ENCODE data around the gene LPCAT1. TPM values are rescaled to one million over a fixed set of nuclear protein-coding genes. Genes with fewer than 3 reads are reported as not detected.

The LPCAT1 gene
- total RNA-seq, 4 donors from 2014 or later = 23.4 to 45.3 (median 26.8) TPM

- no peaks in the 10 kb centered on the region for H3K36me3 ChIP-seq
- peaks cover 0 to 71% of the 10 kb centered on the region in 2 donors for H3K27me3 ChIP-seq
- no peak for TF ChIP-seq EP300 (IDR thresholded peaks at IDR 0.05)
- no peak for TF ChIP-seq POLR2A (IDR thresholded peaks at IDR 0.05)
- TF ChIP-seq CTCF (IDR thresholded peaks at IDR 0.05) = no peak
- H3K27ac ChIP-seq = no peak within 1 kb of the TSS
- H3K9me3 ChIP-seq = peaks cover 0 to 11% (median 0%) of the 10 kb centered on the region in 4 donors
- DNase-seq (ENCODE audit: low spot score in 2 of 2) = no peak
- H3K4me1 ChIP-seq = peaks cover 0 to 23% (median 8%) of the 10 kb centered on the region in 4 donors
- H3K4me3 ChIP-seq = peak within 1 kb of the TSS in 1 of 4 donors; percentile 24
- 0% methylated on average over 3 to 7 of the region's 52 CpGs for WGBS, 2 donors
These were observed 78.5 kb downstream of the LPCAT1 start, which contains the start of gene SLC6A3 for GRCh38 chr5:1445313-1445688. Gene SLC6A3 (minus strand): TSS chr5:1445440. CDS start chr5:1443197, 2,243 bp downstream.

DNA sequence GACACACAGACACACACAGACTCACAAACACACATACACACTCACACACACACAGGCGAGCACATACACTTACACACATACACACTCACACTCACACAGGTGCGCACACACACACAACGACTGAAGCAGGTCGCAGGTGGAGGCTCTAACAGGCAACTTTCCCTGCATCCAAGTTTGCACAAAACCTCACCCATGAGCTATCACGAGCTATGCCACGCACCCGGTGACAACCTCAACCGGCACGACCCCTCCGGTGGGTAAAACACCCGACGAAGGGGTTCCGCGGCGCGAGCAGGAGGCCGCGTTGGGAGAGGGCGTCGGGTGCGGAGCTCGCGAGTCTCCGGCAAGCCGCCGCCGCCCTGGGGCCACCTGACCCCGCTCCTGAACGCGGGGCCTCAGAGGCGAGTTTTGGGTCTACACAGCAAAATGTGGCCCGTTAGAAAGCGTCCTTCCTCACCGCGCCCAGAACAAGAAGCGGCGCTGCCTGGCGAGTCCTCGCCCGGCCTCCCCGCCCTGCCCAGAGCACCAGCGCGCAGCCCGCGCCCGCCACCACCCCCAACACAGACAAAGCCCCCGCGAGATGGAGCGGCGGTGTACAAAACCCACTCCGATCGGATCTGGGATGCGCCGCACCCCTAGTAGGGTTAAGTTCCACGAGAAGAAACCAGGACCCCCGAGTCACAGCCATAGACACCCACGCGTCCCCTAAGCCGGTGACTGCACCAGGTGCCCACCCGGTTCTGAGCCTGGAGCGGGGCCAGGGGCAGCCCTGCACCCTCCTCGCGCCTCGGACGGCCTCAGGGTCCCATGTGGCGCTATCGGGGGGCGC is 79.2 kb downstream of the LPCAT1 start:
- 15 to 21% methylated on average over 19 to 34 of the region's 68 CpGs for WGBS, 2 donors
- H3K4me3 ChIP-seq = peak overlapping the region in 1 of 4 donors; percentile 24
- peaks cover 0 to 71% of the 10 kb centered on the region in 2 donors for H3K27me3 ChIP-seq

GRCh38 chr5:1443991-1444360 is 79.8 kb downstream of the LPCAT1 start:
- DNase-seq (ENCODE audit: low spot score in 2 of 2) = no peak
- TF ChIP-seq POLR2A (IDR thresholded peaks at IDR 0.05) (no peak), CTCF (IDR thresholded peaks at IDR 0.05) (no peak), EP300 (IDR thresholded peaks at IDR 0.05) (no peak)
- H3K27me3 ChIP-seq = peaks cover 0 to 71% of the 10 kb centered on the region in 2 donors
- peaks cover 0 to 23% (median 8%) of the 10 kb centered on the region in 4 donors for H3K4me1 ChIP-seq
- no peak overlapping the region for H3K27ac ChIP-seq
- no peak overlapping the region for H3K4me3 ChIP-seq
- 58 to 60% methylated on average over 13 to 15 of the region's 15 CpGs for WGBS, 2 donors
- H3K36me3 ChIP-seq = no peaks in the 10 kb centered on the region
- peaks cover 0 to 17% (median 0%) of the 10 kb centered on the region in 4 donors for H3K9me3 ChIP-seq

More for the DNA sequence above, 79.2 kb downstream of the LPCAT1 start:
- Histone ChIP-seq H3K4me1 (peaks cover 0 to 23% (median 8%) of the 10 kb centered on the region in 4 donors), H3K27ac (no peak overlapping the region), H3K9me3 (peaks cover 0 to 17% (median 0%) of the 10 kb centered on the region in 4 donors), H3K36me3 (no peaks in the 10 kb centered on the region)
- TF ChIP-seq POLR2A (IDR thresholded peaks at IDR 0.05) (no peak), CTCF (IDR thresholded peaks at IDR 0.05) (no peak), EP300 (IDR thresholded peaks at IDR 0.05) (no peak)
- no peak for DNase-seq (ENCODE audit: low spot score in 2 of 2)

DNA sequence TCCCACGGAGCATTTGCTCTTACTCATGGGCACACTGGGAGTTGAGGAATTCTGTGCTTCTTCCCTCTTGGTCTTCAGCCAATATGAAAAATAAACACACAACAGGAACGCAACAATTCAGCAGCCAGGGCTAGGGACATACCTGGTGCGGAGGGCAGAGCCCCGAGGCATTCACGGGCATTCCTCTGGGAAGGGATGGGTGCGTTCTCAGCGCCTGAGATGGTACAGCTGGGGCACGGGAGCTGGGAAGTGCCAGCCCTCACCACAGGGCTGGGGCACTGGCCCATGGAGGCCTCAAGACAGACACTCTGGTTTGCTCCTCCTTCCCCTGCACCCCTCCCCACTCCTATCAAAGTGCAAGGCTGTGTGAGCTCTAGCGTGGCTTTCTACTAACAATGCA is 80.6 kb downstream of the LPCAT1 start:
- peaks cover 0 to 17% (median 0%) of the 10 kb centered on the region in 4 donors for H3K9me3 ChIP-seq
- no peak overlapping the region for H3K27ac ChIP-seq
- no peaks in the 10 kb centered on the region for H3K36me3 ChIP-seq
- peaks cover 0 to 23% (median 8%) of the 10 kb centered on the region in 4 donors for H3K4me1 ChIP-seq
- no peak overlapping the region for H3K4me3 ChIP-seq
- WGBS, 2 donors = 68 to 73% methylated on average over 9 of the region's 9 CpGs
- H3K27me3 ChIP-seq = peaks cover 0 to 70% of the 10 kb centered on the region in 2 donors
- TF ChIP-seq CTCF (IDR thresholded peaks at IDR 0.05) (no peak), POLR2A (IDR thresholded peaks at IDR 0.05) (no peak), EP300 (IDR thresholded peaks at IDR 0.05) (no peak)
- DNase-seq (ENCODE audit: low spot score in 2 of 2) = no peak

All from tibial nerve (tissue), 4 donors.